ENCODE results near the gene PCDH11Y.
"Not testable (repeated sequence)": the region's sequence is repeated elsewhere in the genome, so short reads cannot be mapped to it uniquely, and the experiment has no call there.

Gene PCDH11Y, protein sequence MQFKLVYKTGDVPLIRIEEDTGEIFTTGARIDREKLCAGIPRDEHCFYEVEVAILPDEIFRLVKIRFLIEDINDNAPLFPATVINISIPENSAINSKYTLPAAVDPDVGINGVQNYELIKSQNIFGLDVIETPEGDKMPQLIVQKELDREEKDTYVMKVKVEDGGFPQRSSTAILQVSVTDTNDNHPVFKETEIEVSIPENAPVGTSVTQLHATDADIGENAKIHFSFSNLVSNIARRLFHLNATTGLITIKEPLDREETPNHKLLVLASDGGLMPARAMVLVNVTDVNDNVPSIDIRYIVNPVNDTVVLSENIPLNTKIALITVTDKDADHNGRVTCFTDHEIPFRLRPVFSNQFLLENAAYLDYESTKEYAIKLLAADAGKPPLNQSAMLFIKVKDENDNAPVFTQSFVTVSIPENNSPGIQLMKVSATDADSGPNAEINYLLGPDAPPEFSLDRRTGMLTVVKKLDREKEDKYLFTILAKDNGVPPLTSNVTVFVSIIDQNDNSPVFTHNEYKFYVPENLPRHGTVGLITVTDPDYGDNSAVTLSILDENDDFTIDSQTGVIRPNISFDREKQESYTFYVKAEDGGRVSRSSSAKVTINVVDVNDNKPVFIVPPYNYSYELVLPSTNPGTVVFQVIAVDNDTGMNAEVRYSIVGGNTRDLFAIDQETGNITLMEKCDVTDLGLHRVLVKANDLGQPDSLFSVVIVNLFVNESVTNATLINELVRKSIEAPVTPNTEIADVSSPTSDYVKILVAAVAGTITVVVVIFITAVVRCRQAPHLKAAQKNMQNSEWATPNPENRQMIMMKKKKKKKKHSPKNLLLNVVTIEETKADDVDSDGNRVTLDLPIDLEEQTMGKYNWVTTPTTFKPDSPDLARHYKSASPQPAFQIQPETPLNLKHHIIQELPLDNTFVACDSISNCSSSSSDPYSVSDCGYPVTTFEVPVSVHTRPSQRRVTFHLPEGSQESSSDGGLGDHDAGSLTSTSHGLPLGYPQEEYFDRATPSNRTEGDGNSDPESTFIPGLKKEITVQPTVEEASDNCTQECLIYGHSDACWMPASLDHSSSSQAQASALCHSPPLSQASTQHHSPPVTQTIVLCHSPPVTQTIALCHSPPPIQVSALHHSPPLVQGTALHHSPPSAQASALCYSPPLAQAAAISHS (N-terminal part only)

DNA sequence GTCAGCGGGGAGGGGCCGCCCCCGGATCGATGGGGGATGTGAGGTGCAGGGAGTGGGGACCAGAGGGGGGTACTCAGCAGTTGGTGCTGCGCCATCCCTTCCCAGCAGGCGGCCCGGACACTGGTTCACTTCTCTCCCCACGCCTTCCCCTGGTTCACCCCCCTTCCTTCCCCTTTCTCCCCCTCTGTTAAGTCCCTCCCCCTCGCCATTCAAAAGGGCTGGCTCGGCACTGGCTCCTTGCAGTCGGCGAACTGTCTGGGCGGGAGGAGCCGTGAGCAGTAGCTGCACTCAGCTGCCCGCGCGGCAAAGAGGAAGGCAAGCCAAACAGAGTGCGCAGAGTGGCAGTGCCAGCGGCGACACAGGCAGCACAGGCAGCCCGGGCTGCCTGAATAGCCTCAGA is at the start of gene PCDH11Y:
PCDH11Y (plus strand) TSS at position 240 of the 400 bp plus-strand sequence. CDS start 56,804 bp downstream, outside the sequence.
- TF ChIP-seq GATA2, GATA3 (IDR thresholded peaks at IDR 0.05; ENCODE audit: low read depth, low read length): not testable (repeated sequence)
